GM23338 (cell line): Measurements from ENCODE around the gene NELFE. TPM values are rescaled to one million over a fixed set of nuclear protein-coding genes. Genes with fewer than 3 reads are reported as not detected.

Experiments used
- ATAC-seq: fragments of 200-7000 bp; cut with Tn5 transposase; 3 replicates; pipeline ENCODE4 v1.9.1; 2020
- DNase-seq: peaks from one replicate; pipeline ENCODE4 v3.0.0-alpha.2; 2015; ENCODE audit warnings: low spot score
- H2AFZ ChIP-seq: fragments of 200-600 bp; sonication (generic); 2 replicates; pipeline ENCODE4 v1.8.0; 2016; ENCODE audit warnings: antibody characterized with exemption, mild to moderate bottlenecking, moderate library complexity
- H3F3A ChIP-seq: fragments of 200-600 bp; sonication (generic); replicated peaks from 2 replicates; pipeline ENCODE4 v1.8.0; 2017; ENCODE audit warnings: antibody characterized with exemption, mixed run types, low read depth
- H3K27ac ChIP-seq: fragments of 200-600 bp; sonication (generic); 2 replicates; pipeline ENCODE4 v1.6.1; 2016; ENCODE audit warnings: low read depth
- H3K27me3 ChIP-seq: fragments of 200-600 bp; sonication (generic); 2 replicates; pipeline ENCODE4 v1.8.0; 2016; ENCODE audit warnings: mild to moderate bottlenecking, mixed run types, moderate library complexity; ENCODE audit not compliant: insufficient read depth
- H3K36me3 ChIP-seq: fragments of 200-600 bp; sonication (generic); 2 replicates; pipeline ENCODE4 v1.8.0; 2016; ENCODE audit warnings: mild to moderate bottlenecking; ENCODE audit not compliant: insufficient read depth
- H3K4me1 ChIP-seq: fragments of 200-600 bp; sonication (generic); 2 replicates; pipeline ENCODE4 v1.8.0; 2016; ENCODE audit warnings: mild to moderate bottlenecking, moderate library complexity; ENCODE audit not compliant: insufficient read depth
- H3K4me2 ChIP-seq: fragments of 200-600 bp; sonication (generic); 2 replicates; pipeline ENCODE4 v1.7.1; 2017; ENCODE audit warnings: mixed run types
- H3K4me3 ChIP-seq: fragments of 200-600 bp; sonication (generic); 2 replicates; pipeline ENCODE4 v1.6.1; 2016; ENCODE audit warnings: mixed run types
- H3K79me2 ChIP-seq: fragments of 200-600 bp; sonication (generic); replicated peaks from 2 replicates; pipeline ENCODE4 v1.8.0; 2017; ENCODE audit warnings: mild to moderate bottlenecking; ENCODE audit not compliant: insufficient read depth
- H3K9me2 ChIP-seq: fragments of 200-600 bp; sonication (generic); 2 replicates; pipeline ENCODE4 v1.8.0; 2017; ENCODE audit not compliant: insufficient read depth
- H4K20me1 ChIP-seq: fragments of 200-600 bp; sonication (generic); replicated peaks from 2 replicates; pipeline ENCODE4 v1.8.0; 2017; ENCODE audit warnings: mild to moderate bottlenecking; ENCODE audit not compliant: insufficient read depth
- H3K27ac Mint-ChIP-seq: 2 replicates; pipeline ENCODE4 v1.8.0; 2020; ENCODE audit warnings: inconsistent platforms, mild to moderate bottlenecking, moderate library complexity, mixed read lengths
- H3K27me3 Mint-ChIP-seq: 3 replicates; pipeline ENCODE4 v1.8.0; 2022; ENCODE audit warnings: low read depth, mild to moderate bottlenecking, moderate library complexity, mixed read lengths, inconsistent platforms; ENCODE audit not compliant: insufficient read depth, poor library complexity
- H3K36me3 Mint-ChIP-seq: 3 replicates; pipeline ENCODE4 v1.8.0; 2021; ENCODE audit warnings: low read depth, mild to moderate bottlenecking, inconsistent platforms, moderate library complexity, mixed read lengths
- H3K4me1 Mint-ChIP-seq: 3 replicates; pipeline ENCODE4 v1.8.0; 2020; ENCODE audit warnings: mild to moderate bottlenecking, inconsistent platforms, mixed read lengths
- H3K4me3 Mint-ChIP-seq: 3 replicates; pipeline ENCODE4 v1.8.0; 2021; ENCODE audit warnings: moderate library complexity, mild to moderate bottlenecking, inconsistent platforms, mixed read lengths
- H3K9me3 Mint-ChIP-seq: 3 replicates; pipeline ENCODE4 v1.8.0; 2020; ENCODE audit warnings: moderate library complexity, mild to moderate bottlenecking, inconsistent platforms, mixed read lengths
- CREB1 ChIP-seq: fragments of 250-450 bp; sonication (Bioruptor Pico); IDR thresholded peaks from 2 replicates; pipeline ENCODE4 v1.5.0; 2020; ENCODE audit warnings: low read depth, mild to moderate bottlenecking, moderate library complexity
- ETS1 ChIP-seq: IDR thresholded peaks from 2 replicates; pipeline ENCODE4 v1.6.1; 2016; ENCODE audit warnings: antibody characterized with exemption
- EZH2 ChIP-seq: fragments of 200-600 bp; sonication (generic); IDR thresholded peaks from one replicate; pipeline ENCODE4 v1.8.0; 2017; ENCODE audit warnings: antibody characterized with exemption, mild to moderate bottlenecking, low read depth; ENCODE audit not compliant: unreplicated experiment
- EZH2phosphoT487 ChIP-seq: fragments of 200-600 bp; sonication (generic); IDR thresholded peaks from one replicate; pipeline ENCODE4 v1.8.1; 2018; ENCODE audit warnings: antibody characterized with exemption; ENCODE audit not compliant: unreplicated experiment
- JUNB ChIP-seq: IDR thresholded peaks from one replicate; pipeline ENCODE4 v1.6.1; 2016; ENCODE audit warnings: antibody characterized with exemption; ENCODE audit not compliant: unreplicated experiment
- NANOG ChIP-seq: IDR thresholded peaks from 2 replicates; pipeline ENCODE4 v1.6.1; 2016; ENCODE audit warnings: antibody characterized with exemption, borderline replicate concordance
- POLR2AphosphoS5 ChIP-seq: IDR thresholded peaks from 2 replicates; pipeline ENCODE4 v1.6.1; 2016; ENCODE audit warnings: antibody characterized with exemption, low read depth
- STAT1 ChIP-seq: IDR thresholded peaks from one replicate; pipeline ENCODE4 v1.6.1; 2016; ENCODE audit warnings: antibody characterized with exemption; ENCODE audit not compliant: unreplicated experiment
- ZNF114 ChIP-seq: fragments of 250-450 bp; sonication (Bioruptor Pico); IDR thresholded peaks from 2 replicates; pipeline ENCODE4 v1.5.0; 2020; ENCODE audit warnings: mild to moderate bottlenecking, moderate library complexity
- ZNF331 ChIP-seq: fragments of 250-450 bp; sonication (Bioruptor Pico); IDR thresholded peaks from 2 replicates; pipeline ENCODE4 v1.5.0; 2020; ENCODE audit warnings: low read depth, mild to moderate bottlenecking, moderate library complexity
- ZNF462 ChIP-seq: fragments of 250-450 bp; sonication (Bioruptor Pico); IDR thresholded peaks from 2 replicates; pipeline ENCODE4 v1.5.0; 2020; ENCODE audit warnings: mild to moderate bottlenecking, moderate library complexity
- polyA plus RNA-seq: library from polyadenylated mRNA; unstranded; fragments of >200 nt; fragmentation: Nextera tagmentation; extraction: Ambion mirVana; gene quantifications from 2 replicates; pipeline ENCODE4 v1.2.1, GENCODE V29; 2016
- total RNA-seq: library from RNA; depleted of rRNA; stranded (reverse); fragments of >200 nt; shearing (Covaris generic); gene quantifications from 2 replicates; pipeline ENCODE4 v1.2.3, GENCODE V29; 2014
- TF ChIP-seq, protein P1 (sequence below): IDR thresholded peaks from one replicate; pipeline ENCODE4 v1.6.1; 2018; ENCODE audit warnings: antibody characterized with exemption; ENCODE audit not compliant: unreplicated experiment
- TF ChIP-seq, protein P2 (sequence below), 2 experiments: fragments of 200-600 bp in 1 of 2; sonication (generic) in 1 of 2; conservative IDR thresholded peaks; 2 replicates each; pipeline versions ENCODE4 v1.5.1 to v1.6.1; 2016 to 2017; ENCODE audit warnings: antibody characterized with exemption in 2 of 2, low read depth in 2 of 2, mild to moderate bottlenecking in 2 of 2, moderate library complexity in 1 of 2

NELFE gene
- total and polyA plus RNA-seq, 2 experiments from 2014 or later, result 64.0 to 93.4 TPM

DNA sequence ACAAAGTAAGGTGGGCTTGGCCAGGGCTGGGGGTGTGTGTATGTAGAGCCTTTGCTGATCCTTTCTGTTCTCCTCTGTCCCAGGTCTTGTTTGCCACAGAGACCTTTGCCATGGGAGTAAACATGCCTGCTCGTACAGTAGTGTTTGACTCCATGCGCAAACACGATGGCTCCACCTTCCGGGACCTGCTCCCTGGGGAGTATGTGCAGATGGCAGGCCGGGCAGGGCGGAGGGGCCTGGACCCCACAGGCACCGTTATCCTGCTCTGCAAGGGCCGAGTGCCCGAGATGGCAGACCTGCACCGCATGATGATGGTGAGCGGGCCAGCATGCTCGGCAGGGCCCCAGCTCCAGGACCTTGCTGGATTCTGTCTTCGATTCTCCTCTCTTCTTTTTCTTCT, 6.9 kb upstream of the NELFE start:
- Histone ChIP-seq H3F3A (no peaks in the 10 kb centered on the region), H3K4me2 (no peak overlapping the region), H3K79me2 (no peaks in the 10 kb centered on the region), H3K27ac (no peak overlapping the region), H3K36me3 (peaks cover 14% of the 10 kb centered on the region), H3K9me2 (no peaks in the 10 kb centered on the region), H2AFZ (no peak overlapping the region), H3K4me1 (no peaks in the 10 kb centered on the region), H3K27me3 (no peaks in the 10 kb centered on the region), H3K4me3 (no peak overlapping the region), H4K20me1 (no peaks in the 10 kb centered on the region; the same call in 1 of the 2 replicates)
- ATAC-seq (no peak), DNase-seq (no peak)
- Mint-ChIP-seq H3K36me3 (peaks cover 85% of the 10 kb centered on the region), H3K4me1 (no peaks in the 10 kb centered on the region), H3K9me3 (no peaks in the 10 kb centered on the region), H3K4me3 (no peak overlapping the region), H3K27ac (no peak overlapping the region), H3K27me3 (peaks cover 12% of the 10 kb centered on the region)
- no peak for TF ChIP-seq ETS1
- TF ChIP-seq ZNF331 (CRISPR knock-in tag), result no peak
- no peak for TF ChIP-seq EZH2phosphoT487
- TF ChIP-seq, protein P1, sequence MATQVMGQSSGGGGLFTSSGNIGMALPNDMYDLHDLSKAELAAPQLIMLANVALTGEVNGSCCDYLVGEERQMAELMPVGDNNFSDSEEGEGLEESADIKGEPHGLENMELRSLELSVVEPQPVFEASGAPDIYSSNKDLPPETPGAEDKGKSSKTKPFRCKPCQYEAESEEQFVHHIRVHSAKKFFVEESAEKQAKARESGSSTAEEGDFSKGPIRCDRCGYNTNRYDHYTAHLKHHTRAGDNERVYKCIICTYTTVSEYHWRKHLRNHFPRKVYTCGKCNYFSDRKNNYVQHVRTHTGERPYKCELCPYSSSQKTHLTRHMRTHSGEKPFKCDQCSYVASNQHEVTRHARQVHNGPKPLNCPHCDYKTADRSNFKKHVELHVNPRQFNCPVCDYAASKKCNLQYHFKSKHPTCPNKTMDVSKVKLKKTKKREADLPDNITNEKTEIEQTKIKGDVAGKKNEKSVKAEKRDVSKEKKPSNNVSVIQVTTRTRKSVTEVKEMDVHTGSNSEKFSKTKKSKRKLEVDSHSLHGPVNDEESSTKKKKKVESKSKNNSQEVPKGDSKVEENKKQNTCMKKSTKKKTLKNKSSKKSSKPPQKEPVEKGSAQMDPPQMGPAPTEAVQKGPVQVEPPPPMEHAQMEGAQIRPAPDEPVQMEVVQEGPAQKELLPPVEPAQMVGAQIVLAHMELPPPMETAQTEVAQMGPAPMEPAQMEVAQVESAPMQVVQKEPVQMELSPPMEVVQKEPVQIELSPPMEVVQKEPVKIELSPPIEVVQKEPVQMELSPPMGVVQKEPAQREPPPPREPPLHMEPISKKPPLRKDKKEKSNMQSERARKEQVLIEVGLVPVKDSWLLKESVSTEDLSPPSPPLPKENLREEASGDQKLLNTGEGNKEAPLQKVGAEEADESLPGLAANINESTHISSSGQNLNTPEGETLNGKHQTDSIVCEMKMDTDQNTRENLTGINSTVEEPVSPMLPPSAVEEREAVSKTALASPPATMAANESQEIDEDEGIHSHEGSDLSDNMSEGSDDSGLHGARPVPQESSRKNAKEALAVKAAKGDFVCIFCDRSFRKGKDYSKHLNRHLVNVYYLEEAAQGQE, result no peak
- TF ChIP-seq, protein P2, sequence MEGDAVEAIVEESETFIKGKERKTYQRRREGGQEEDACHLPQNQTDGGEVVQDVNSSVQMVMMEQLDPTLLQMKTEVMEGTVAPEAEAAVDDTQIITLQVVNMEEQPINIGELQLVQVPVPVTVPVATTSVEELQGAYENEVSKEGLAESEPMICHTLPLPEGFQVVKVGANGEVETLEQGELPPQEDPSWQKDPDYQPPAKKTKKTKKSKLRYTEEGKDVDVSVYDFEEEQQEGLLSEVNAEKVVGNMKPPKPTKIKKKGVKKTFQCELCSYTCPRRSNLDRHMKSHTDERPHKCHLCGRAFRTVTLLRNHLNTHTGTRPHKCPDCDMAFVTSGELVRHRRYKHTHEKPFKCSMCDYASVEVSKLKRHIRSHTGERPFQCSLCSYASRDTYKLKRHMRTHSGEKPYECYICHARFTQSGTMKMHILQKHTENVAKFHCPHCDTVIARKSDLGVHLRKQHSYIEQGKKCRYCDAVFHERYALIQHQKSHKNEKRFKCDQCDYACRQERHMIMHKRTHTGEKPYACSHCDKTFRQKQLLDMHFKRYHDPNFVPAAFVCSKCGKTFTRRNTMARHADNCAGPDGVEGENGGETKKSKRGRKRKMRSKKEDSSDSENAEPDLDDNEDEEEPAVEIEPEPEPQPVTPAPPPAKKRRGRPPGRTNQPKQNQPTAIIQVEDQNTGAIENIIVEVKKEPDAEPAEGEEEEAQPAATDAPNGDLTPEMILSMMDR (conservative IDR thresholded peaks at IDR 0.05; ENCODE audit: low read depth in 2 of 2), result no peak
- no peak for TF ChIP-seq STAT1
- no peak for TF ChIP-seq NANOG
- TF ChIP-seq ZNF462 (CRISPR knock-in tag), result no peak
- no peak for TF ChIP-seq EZH2
- TF ChIP-seq CREB1 (CRISPR knock-in tag), result no peak
- TF ChIP-seq ZNF114, result no peak
- no peak for TF ChIP-seq POLR2AphosphoS5
- no peak for TF ChIP-seq JUNB
